GM21423 (cell line): ENCODE measurements around the gene GJC2.
"Not testable (repeated sequence)": the region's sequence is repeated elsewhere in the genome, so short reads cannot be mapped to it uniquely, and the experiment has no call there.

Source experiments
- ATAC-seq: cut with Tn5 transposase; IDR thresholded peaks from one replicate; pipeline ENCODE4 v1.9.1; 2021; ENCODE audit warnings: mild to moderate bottlenecking, moderate library complexity; ENCODE audit not compliant: unreplicated experiment

GJC2 gene

DNA sequence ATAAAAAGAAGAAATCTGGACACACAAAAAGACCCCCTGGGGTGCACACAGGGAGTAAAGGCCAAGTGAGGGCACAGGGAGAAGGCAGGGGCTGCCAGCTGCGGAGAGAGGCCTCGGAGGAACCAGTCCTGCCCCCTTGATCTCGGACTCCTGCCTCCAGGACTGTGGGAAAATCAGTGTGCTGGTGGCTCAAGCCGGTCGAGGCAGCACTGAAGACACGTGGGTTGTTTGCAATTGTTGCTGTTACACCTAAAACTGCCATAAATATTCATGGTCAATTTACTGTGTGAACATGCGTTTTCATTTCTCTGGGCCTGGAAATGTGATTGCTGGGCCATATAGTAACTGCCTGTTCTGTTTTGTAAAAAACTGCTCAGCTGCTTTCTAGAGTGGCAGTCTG is 34.4 kb downstream of the GJC2 start:
- no peak for ATAC-seq

DNA sequence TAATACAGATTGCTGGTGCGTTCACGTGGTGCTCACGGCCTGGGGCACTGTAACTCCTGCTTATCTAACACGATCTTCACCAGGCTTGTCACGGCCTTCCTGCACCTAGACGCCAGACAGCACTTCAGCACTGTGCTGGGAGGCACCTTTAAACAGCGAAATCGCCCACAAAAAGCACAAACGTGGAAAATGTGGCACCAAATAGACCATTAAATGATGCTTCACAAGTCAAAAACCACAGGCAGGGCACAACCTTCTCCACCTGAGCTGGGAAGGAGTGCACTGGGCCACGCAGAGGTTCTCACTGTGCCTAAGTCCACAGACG is 35.9 kb downstream of the GJC2 start:
- ATAC-seq = no peak

DNA sequence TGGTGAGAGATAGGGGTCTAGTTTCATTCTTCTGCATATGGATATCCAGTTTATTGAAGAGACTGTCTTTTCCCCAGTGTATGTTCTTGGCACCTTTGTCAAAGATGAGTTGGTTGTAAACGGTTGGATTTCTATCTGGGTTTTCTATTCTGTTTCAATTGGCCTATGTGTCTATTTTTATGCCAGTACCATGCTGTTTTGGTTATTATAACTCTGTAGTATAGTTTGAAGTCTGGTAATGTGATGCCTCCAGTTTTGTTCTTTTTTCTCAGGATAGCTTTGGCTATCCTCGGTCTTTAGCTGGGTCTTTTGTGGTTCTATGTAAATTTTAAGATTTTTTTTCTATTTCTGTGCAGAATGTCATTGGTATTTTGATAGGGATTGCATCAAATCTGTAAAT is 38.5 kb downstream of the GJC2 start:
- not testable (repeated sequence) for ATAC-seq

DNA sequence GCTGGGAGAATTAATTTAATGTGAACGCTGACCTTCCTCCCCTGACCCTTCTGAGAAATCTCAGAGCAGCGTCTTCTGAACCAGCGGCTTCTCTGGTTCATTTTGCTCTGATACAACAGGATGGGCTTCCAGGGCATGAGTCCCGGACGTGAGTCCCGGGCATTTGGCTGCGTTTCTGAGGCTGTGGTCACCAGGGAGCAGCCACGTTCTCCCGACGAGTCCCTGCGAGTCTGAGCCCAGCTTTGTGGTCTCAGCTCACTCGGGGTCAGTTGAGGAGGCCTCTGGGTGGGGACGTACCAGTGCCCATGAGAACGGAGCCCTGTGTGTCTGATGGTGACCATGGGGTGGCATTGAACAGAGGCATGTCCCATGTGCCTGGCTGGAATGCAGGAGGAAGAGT is 40.5 kb downstream of the GJC2 start:
- no peak for ATAC-seq

DNA sequence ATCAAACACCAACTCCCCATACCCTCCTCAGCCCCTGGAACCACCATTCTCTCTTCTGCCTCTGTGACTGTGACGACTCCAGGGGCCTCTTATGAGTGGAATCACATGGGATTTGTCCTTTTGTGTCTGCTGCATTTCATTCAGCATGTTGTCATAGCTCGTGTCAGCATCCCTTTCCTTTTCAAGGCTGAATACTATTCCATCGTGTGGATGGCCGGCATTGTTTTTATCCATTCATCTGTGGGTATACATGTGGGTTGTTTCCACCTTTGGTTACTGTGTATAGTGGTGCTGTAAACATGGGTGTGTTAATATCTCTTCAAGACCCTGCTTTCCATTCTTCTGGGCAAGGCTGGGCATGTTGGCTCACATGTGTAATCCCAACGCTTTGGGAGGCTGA is 41.0 kb downstream of the GJC2 start:
- no peak for ATAC-seq

DNA sequence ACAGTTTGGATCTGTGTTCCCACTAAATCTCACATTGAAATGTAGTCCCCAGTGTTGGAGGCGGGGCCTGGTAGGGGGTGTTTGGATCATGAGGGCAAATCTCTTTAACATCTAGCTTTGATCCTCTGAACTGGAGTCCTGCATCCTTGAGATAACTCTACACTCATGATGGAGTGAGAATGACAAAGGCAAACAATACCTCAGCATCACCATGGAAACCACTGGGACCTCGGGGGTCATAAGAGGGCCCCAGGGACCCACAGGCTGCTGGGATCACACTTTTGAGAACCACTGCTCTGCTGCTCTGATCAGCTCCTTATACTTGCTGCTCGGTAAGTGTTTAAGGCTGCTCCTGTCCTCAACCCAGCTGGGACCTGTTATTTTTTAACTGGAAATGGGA is 44.7 kb downstream of the GJC2 start:
- no peak for ATAC-seq

DNA sequence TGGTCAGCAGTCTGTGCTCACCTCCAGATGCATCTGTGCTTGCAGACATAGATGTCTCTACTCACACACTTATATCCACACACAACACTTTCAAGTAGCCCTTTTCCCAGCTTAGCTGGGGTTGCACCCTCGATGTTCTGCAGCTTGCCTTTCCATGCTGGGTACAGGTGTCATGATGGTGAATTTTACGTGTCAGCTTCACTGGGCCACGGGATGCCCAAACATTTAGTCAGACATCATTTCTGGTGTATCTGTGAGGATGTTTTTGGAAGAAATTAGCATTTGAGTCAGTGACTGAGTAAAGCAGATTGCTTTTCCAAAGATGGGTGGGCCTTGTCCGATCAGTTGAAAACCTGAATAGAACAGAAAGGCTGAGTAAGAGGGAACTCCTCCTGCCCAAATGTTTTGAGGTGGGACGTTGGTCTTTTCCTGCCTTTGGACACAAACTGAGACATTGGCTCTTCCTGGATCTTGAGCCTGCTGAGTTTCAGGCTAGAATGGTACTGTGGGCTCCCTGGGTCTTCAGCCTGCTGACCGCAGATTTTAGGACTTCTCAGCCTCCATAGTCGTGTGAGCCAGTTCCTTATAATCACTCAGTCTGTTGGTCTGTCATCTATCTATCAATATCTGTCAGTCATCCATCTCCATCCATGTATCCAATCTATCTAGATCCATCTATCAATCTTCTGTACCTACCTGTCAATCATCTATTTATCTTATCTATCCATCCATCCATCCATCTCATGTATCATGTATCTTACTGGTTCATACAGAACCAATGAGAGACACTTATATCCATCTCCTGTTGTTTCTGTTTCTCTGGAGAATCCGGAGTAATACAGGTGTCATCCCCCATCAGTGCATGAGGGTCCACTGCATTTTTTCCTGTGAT is 45.4 kb downstream of the GJC2 start:
- no peak for ATAC-seq

DNA sequence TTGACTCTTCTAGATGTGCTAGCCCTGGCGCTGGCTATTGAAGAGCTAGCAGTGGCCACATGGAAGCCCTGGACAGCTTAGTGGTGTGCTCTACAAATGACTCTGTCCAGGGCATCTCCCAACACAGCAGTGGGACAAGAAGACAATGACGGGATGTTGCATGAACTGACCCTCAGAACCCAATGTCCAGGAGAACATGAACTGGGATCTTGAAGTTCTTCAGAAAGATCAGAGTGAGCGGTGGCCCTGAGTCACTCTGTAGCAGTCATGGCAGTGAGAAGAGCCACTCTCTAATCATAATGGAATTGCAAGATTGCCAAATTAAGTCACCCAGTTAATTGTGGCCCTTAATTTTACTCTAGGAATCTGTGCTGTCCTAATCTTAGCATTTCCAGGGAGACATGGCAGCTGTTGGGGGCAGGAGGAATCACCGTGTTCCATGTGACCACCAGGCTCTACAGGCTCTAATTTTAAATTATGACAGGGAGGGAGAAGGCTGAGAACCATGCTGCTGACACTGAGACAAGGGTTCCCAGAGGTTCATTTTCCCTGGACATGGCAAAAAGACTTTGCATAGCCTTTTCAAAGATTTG is 47.9 kb downstream of the GJC2 start:
- ATAC-seq = no peak

DNA sequence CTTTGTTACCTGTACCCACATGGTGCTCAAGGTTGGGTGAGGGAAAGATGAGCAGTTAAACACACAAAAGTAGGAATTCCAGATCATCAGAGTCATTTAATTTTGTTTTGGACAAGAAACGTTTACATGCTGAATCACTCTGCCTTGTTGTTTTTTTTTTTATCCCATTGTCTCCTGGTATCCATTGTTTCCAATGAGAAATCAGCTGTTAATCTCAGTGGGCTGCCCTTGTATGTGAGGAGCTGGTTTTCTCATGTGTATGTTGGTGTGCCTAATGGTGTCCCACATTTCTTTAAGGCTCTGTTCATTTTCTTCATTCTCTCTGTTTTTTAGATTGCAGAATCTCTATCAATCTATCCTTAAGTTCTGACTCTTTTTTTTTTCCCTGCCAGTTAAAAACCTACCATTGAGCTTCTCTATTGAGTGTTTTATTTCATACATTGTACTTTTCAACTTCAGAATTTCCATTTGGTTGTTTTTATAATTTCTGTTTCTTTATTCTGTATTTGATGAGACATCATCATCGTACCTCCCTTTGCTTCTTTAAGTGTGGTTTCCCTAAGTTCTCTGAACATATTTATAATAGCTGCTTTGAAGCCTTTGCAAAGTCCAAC is 49.4 kb downstream of the GJC2 start:
- no peak for ATAC-seq

DNA sequence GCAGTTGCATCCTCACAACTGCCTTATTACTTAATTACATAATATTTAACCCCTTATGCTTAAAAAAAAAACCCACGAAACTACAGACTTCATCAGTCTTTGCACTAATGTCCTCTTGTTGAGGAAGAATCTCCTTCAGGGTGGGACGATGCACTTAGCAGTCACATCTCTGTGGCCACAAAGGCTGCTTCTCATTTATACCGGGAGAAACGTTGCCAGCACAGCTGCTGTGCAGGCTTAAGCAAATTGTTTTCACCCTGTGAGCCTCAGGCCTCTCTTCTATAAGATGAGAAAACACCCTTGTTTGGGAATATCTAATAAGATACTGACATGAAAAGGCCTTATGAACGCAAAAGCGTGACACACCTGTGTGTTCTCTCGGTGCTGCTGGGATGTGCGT is 55.2 kb downstream of the GJC2 start:
- ATAC-seq = no peak

DNA sequence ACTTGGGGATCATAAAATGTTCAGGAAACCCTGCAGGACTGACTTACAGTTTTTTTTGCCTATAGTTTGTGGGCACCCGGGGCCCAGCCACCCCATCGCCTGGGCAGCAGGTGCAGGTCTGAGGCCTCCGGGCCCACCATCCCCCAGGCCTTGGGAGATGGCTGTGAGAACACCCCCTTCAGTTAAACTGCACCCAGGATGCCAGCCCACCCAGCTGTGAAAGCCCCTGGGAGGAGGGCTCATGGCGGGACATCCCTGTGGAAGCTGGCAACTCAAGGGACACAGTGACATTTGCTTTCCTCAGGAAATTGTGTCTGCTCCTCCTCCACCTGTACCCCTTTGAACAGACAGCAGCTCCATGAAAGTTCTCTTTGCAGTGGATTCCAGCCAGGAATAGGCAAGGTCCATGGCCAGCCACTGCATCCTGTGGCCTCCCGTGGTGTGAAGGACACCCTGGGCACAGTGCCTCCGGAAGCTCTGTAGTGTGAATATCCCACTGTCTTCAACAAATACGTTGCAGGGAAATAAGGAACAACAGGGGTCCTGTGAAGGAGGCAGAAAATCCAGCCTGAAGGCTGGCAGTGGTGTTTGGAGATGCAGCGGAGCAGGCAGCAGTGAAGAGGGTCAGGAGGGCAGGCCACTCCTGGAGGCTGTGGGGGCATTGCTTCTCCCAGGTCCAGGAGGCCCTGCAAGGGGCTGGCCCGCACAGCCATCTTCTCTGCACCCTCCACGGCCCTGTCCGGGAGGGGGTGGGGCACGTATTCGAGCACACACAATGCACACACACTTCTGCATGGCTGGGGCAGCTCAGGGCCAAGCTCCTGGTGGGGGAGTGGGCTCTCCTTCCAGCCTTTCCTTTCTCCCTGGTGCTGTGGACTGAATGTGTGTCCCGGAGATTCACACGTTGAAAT is 56.1 kb downstream of the GJC2 start:
- ATAC-seq = no peak

DNA sequence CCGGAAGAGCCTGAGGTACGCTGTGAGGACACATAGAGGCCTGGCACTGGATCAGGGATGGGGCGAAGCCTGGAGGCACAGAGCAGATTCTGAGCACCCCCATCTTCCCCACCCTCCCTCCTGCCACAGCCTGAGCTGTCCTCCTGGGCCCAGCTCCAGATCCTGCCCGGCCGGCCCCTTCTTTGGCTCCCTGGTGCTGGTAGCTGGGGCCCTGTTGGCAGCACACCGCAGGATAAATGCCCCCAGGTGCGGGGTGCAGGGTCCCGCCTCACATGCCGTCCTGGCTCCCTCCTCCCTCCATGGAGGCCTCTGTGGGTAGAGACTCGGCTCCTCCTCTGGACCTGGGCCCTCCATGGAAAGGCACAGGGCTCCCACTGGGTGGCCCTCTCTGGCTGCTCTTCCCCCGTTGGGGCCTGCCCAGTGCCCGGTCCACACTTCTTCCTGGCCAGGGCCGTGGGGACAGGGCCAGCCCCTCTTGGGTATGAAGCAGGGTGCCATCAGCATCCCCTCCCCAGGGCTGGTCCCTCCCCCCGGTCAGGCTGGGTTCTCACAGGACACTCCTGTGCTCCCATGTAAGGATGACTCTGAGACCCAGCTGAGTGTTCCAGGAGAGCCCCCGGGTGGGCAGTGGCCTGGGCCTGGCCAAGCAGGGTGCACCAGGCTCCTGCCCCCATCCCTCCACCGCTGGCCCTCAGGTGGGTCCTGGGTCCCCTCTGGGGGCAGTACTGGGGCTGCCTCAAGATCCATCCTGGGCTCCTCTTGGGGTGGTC is 57.0 kb downstream of the GJC2 start:
- no peak for ATAC-seq

DNA sequence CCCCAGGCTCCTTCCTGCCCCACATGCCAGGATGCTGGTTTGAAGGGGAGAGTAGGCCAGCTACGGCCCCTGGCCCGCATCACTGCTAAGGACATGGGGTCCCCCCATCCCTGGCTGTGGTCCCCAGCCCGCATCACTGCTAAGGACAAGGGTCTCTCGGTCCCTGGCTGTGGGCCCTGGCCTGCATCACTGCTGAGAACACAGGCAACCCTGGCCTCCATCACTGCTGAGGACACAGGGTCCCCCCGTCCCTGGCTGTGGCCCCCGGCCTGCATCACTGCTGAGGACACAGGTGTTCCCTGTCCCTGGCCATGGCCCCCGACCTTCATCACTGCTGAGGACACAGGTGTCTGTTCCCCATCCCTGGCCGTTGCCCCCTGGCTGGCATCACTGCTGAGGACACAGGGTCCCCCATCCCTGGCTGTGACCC is 57.7 kb downstream of the GJC2 start:
- no peak for ATAC-seq

DNA sequence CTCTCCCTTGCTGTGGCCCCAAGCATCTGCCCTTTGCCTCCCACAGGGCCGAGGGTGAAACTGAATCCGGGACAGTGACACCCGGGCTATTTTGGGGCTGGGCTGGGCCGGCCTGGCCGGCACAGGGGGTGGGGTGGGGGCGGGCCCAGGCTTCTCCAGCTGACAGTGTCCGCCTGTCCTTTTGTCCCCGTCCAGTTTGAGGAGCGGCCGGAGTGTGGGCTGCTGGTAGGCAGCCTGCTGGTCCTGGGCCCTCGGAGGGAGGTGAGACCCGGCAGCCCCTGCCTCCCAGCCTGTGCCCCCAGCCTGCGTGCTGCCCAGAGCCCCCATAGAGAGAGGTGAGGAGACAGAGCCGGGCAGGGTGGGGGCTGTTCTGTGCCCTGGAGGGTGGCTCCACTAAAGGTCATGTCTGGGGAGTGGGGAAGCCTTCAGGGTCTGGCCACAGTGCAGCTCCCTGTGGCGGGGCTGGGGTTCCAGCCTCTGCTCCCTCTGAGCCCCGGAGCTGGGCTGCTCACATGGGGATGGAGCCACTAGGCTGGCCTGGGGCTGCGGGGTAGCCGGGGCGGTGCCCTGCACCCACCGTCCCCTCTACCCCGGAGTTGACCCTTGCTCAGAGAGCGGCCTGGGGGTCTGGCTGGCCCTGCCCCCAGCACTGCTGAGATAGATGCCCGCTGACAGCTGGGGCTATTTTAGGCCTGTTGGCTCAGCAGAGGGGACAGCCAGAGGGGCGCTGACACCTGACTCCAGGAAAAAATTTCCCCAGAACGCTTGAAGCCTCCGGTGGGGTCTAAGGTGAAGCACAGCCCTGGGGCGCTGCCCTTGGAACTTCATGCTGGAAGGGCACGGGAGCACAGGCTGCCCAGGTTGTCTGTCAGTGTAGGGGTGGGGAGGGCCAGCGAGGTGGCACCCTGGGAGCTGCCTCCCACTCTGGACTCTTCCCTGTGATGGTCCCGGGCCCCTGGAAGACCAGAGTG is 58.4 kb downstream of the GJC2 start, which contains the start of gene OBSCN:
Gene OBSCN (plus strand): TSS at position 194 of the 971 bp plus-strand sequence. CDS start 3,740 bp downstream, outside the sequence.
- ATAC-seq = no peak

DNA sequence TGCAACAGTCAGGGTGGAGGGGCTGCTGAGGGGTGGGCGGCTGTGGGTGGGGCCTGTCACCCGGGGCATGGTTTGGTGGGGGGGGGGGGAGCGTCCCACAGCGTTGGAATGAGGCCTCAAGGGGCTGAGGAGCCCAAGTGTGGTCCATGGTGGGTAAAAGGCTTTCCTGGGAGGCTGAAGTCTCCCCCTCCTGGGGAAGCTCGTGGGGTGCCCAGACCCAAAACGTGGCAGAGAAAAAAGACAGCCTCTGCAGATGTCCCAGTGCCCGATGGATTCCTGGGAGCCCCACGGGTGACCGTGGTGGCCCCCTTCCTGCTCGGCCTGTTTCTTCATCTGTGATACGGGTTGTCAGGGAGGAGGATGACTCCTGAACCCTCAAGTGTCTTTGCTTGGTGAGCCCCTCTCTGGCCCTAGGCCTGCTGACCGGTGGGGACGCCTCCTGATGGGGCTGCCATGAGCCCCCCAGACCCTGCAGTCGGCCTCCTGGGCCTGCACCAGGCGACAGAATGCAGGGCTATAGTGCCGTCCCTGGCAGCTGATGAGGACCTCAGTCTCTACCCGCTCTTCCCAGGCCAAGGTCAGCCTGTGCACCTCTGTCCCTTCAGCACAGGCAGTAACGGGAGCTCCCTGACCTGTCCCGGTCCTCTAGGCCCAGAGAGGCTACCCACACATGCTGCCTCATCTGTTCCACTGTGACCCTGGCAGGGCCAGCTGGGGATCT is 59.3 kb downstream of the GJC2 start:
- ATAC-seq = no peak
